ENCODE data around the gene LRCH4. TPM values are rescaled to one million over a fixed set of nuclear protein-coding genes. Genes with fewer than 3 reads are reported as not detected.
A peak's percentile ranks its signal among the peaks of the same experiment; 100 is the strongest.

LRCH4 gene
- total and polyA plus RNA-seq, 2 of the 13 experiments (the other 11 are each of a cell fraction or from before 2014, with no cell fraction given), result 7.0 to 9.3 TPM

DNA sequence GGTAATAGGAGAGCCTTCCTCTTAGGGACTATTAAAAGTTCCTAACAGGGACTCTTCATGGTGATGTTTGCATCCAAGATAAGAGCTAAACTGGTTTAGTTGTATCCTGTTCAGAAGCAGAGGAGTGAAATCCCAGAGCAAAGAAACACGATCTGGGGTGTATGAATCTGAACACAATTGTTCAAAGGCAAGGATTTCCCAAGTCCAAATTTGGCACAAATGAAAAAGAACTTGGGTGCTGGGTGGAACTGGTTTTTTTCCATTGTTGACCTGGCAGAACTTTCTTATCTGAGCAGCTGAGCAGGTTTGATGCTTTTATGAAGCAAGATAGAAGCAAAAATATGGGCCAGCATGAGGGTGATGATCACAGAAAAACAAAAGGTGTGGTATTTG is 41.0 kb downstream of the LRCH4 start (continued):
- TF ChIP-seq EP300 (IDR thresholded peaks at IDR 0.05; ENCODE audit: low read depth in 2 of 2, low read length in 2 of 2) (peak in 1 of 2 experiments; percentile 72; a peak in 2 of 4 replicates), EP300 (CRISPR knock-in tag; IDR thresholded peaks at IDR 0.05; ENCODE audit: borderline replicate concordance) (no peak), KLF9 (CRISPR knock-in tag; IDR thresholded peaks at IDR 0.05; ENCODE audit: low read depth) (no peak), FOSL2 (CRISPR knock-in tag; IDR thresholded peaks at IDR 0.05) (no peak), MAFF (IDR thresholded peaks at IDR 0.05; ENCODE audit: low read depth, low read length) (no peak), CHCHD3 (CRISPR knock-in tag; IDR thresholded peaks at IDR 0.05) (no peak), FOXO1 (CRISPR knock-in tag; IDR thresholded peaks at IDR 0.05) (no peak), FOXP1 (IDR thresholded peaks at IDR 0.05) (no peak), FOXP1 (CRISPR knock-in tag; IDR thresholded peaks at IDR 0.05) (no peak)
- TF ChIP-seq, protein P1, sequence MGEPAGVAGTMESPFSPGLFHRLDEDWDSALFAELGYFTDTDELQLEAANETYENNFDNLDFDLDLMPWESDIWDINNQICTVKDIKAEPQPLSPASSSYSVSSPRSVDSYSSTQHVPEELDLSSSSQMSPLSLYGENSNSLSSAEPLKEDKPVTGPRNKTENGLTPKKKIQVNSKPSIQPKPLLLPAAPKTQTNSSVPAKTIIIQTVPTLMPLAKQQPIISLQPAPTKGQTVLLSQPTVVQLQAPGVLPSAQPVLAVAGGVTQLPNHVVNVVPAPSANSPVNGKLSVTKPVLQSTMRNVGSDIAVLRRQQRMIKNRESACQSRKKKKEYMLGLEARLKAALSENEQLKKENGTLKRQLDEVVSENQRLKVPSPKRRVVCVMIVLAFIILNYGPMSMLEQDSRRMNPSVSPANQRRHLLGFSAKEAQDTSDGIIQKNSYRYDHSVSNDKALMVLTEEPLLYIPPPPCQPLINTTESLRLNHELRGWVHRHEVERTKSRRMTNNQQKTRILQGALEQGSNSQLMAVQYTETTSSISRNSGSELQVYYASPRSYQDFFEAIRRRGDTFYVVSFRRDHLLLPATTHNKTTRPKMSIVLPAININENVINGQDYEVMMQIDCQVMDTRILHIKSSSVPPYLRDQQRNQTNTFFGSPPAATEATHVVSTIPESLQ (CRISPR knock-in tag; conservative IDR thresholded peaks at IDR 0.05), result 0 out of 2 replicates have a peak, but pooled peaks have one; percentile 11
- TF ChIP-seq, protein P2, sequence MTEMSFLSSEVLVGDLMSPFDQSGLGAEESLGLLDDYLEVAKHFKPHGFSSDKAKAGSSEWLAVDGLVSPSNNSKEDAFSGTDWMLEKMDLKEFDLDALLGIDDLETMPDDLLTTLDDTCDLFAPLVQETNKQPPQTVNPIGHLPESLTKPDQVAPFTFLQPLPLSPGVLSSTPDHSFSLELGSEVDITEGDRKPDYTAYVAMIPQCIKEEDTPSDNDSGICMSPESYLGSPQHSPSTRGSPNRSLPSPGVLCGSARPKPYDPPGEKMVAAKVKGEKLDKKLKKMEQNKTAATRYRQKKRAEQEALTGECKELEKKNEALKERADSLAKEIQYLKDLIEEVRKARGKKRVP (CRISPR knock-in tag; IDR thresholded peaks at IDR 0.05), result 0 out of 4 replicates have a peak, but pooled peaks of 1 of the 2 experiments have one; percentile 19
- TF ChIP-seq, protein P3, sequence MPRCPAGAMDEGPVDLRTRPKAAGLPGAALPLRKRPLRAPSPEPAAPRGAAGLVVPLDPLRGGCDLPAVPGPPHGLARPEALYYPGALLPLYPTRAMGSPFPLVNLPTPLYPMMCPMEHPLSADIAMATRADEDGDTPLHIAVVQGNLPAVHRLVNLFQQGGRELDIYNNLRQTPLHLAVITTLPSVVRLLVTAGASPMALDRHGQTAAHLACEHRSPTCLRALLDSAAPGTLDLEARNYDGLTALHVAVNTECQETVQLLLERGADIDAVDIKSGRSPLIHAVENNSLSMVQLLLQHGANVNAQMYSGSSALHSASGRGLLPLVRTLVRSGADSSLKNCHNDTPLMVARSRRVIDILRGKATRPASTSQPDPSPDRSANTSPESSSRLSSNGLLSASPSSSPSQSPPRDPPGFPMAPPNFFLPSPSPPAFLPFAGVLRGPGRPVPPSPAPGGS (CRISPR knock-in tag; IDR thresholded peaks at IDR 0.05), result no peak
- TF ChIP-seq, protein P4, sequence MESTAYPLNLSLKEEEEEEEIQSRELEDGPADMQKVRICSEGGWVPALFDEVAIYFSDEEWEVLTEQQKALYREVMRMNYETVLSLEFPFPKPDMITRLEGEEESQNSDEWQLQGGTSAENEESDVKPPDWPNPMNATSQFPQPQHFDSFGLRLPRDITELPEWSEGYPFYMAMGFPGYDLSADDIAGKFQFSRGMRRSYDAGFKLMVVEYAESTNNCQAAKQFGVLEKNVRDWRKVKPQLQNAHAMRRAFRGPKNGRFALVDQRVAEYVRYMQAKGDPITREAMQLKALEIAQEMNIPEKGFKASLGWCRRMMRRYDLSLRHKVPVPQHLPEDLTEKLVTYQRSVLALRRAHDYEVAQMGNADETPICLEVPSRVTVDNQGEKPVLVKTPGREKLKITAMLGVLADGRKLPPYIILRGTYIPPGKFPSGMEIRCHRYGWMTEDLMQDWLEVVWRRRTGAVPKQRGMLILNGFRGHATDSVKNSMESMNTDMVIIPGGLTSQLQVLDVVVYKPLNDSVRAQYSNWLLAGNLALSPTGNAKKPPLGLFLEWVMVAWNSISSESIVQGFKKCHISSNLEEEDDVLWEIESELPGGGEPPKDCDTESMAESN (CRISPR knock-in tag; conservative IDR thresholded peaks at IDR 0.05), result no peak
- TF ChIP-seq, protein P5, sequence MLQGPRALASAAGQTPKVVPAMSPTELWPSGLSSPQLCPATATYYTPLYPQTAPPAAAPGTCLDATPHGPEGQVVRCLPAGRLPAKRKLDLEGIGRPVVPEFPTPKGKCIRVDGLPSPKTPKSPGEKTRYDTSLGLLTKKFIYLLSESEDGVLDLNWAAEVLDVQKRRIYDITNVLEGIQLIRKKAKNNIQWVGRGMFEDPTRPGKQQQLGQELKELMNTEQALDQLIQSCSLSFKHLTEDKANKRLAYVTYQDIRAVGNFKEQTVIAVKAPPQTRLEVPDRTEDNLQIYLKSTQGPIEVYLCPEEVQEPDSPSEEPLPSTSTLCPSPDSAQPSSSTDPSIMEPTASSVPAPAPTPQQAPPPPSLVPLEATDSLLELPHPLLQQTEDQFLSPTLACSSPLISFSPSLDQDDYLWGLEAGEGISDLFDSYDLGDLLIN (CRISPR knock-in tag; IDR thresholded peaks at IDR 0.05; ENCODE audit: borderline replicate concordance), result no peak
- TF ChIP-seq, protein P6, sequence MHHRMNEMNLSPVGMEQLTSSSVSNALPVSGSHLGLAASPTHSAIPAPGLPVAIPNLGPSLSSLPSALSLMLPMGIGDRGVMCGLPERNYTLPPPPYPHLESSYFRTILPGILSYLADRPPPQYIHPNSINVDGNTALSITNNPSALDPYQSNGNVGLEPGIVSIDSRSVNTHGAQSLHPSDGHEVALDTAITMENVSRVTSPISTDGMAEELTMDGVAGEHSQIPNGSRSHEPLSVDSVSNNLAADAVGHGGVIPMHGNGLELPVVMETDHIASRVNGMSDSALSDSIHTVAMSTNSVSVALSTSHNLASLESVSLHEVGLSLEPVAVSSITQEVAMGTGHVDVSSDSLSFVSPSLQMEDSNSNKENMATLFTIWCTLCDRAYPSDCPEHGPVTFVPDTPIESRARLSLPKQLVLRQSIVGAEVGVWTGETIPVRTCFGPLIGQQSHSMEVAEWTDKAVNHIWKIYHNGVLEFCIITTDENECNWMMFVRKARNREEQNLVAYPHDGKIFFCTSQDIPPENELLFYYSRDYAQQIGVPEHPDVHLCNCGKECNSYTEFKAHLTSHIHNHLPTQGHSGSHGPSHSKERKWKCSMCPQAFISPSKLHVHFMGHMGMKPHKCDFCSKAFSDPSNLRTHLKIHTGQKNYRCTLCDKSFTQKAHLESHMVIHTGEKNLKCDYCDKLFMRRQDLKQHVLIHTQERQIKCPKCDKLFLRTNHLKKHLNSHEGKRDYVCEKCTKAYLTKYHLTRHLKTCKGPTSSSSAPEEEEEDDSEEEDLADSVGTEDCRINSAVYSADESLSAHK (CRISPR knock-in tag; IDR thresholded peaks at IDR 0.05; ENCODE audit: borderline replicate concordance), result no peak

Data from HepG2 (cell line).